HEK293 (cell line): ENCODE measurements around the gene POLR3B.
"Not testable (repeated sequence)": the region's sequence is repeated elsewhere in the genome, so short reads cannot be mapped to it uniquely, and the experiment has no call there.

Experiments used
- CTCF ChIA-PET: fragments of 350-600 bp; formaldehyde crosslinking; extraction: SDS; loops from one replicate; lab custom pipeline; 2021; ENCODE audit warnings: antibody characterized with exemption; lab: Yijun Ruan, JAX
- POLR2A ChIA-PET: fragments of 300-600 bp; formaldehyde crosslinking; extraction: SDS; loops from one replicate; lab custom pipeline; 2020; ENCODE audit warnings: antibody characterized with exemption, inconsistent platforms; lab: Yijun Ruan, JAX
- H3K27ac ChIP-seq: fragments of 200-500 bp; sonication (Bioruptor generic); 2 replicates; pipeline ENCODE4 v1.5.1; 2014; ENCODE audit warnings: low read depth, low read length, control low read depth, inconsistent platforms; ENCODE audit errors: extremely low read depth
- H3K36me3 ChIP-seq, 2 experiments: fragments of 200-500 bp in 1 of 2; sonication (Bioruptor generic) in 1 of 2; 1 replicate in 1 of 2; 2 replicates in 1 of 2; pipeline ENCODE4 v1.5.1; 2014 to 2017; ENCODE audit warnings: inconsistent platforms in 2 of 2, low read length in 2 of 2; ENCODE audit not compliant: control insufficient read depth in 2 of 2, insufficient read depth in 1 of 2
- H3K4me1 ChIP-seq: fragments of 200-500 bp; sonication (Bioruptor generic); 2 replicates; pipeline ENCODE4 v1.5.1; 2014; ENCODE audit warnings: mild to moderate bottlenecking, low read length, inconsistent platforms; ENCODE audit not compliant: control insufficient read depth, insufficient read depth
- H3K4me3 ChIP-seq: 2 replicates; pipeline ENCODE4 v1.5.1; 2011; ENCODE audit warnings: low read depth, mild to moderate bottlenecking, control low read depth, low read length, moderate library complexity
- H3K9me3 ChIP-seq: fragments of 200-500 bp; sonication (Bioruptor generic); 2 replicates; pipeline ENCODE4 v1.5.1; 2014; ENCODE audit warnings: low read depth, low read length, inconsistent platforms; ENCODE audit not compliant: control insufficient read depth, insufficient read depth
- FEZF1 ChIP-seq: fragments of 450-650 bp; formaldehyde crosslinking; IDR thresholded peaks from 2 replicates; pipeline ENCODE4 v1.5.1; 2016; ENCODE audit warnings: missing biosample characterization, missing genetic modification characterization
- INSM2 ChIP-seq: fragments of 450-650 bp; formaldehyde crosslinking; IDR thresholded peaks from 2 replicates; pipeline ENCODE4 v1.5.1; 2016; ENCODE audit warnings: missing biosample characterization, missing genetic modification characterization
- SCRT2 ChIP-seq: fragments of 450-650 bp; formaldehyde crosslinking; IDR thresholded peaks from 2 replicates; pipeline ENCODE4 v1.5.1; 2016; ENCODE audit warnings: missing biosample characterization, missing genetic modification characterization
- ZFP3 ChIP-seq: fragments of 450-650 bp; formaldehyde crosslinking; IDR thresholded peaks from 2 replicates; pipeline ENCODE4 v1.5.1; 2016; ENCODE audit warnings: low read depth, missing biosample characterization, missing genetic modification characterization
- ZNF133 ChIP-seq: fragments of 450-650 bp; formaldehyde crosslinking; IDR thresholded peaks from 2 replicates; pipeline ENCODE4 v1.5.1; 2016; ENCODE audit warnings: missing biosample characterization, missing genetic modification characterization
- ZNF146 ChIP-seq: fragments of 450-650 bp; formaldehyde crosslinking; IDR thresholded peaks from 2 replicates; pipeline ENCODE4 v1.5.1; 2016; ENCODE audit warnings: missing biosample characterization, missing genetic modification characterization
- ZNF202 ChIP-seq: fragments of 450-650 bp; formaldehyde crosslinking; IDR thresholded peaks from 2 replicates; pipeline ENCODE4 v1.5.1; 2016; ENCODE audit warnings: missing biosample characterization, missing genetic modification characterization, borderline replicate concordance
- ZNF239 ChIP-seq: fragments of 450-650 bp; formaldehyde crosslinking; IDR thresholded peaks from 2 replicates; pipeline ENCODE4 v1.5.1; 2016; ENCODE audit warnings: missing biosample characterization, missing genetic modification characterization
- ZNF280D ChIP-seq: fragments of 450-650 bp; formaldehyde crosslinking; IDR thresholded peaks from 2 replicates; pipeline ENCODE4 v1.5.1; 2016; ENCODE audit warnings: missing biosample characterization, missing genetic modification characterization
- ZNF580 ChIP-seq: fragments of 450-650 bp; formaldehyde crosslinking; IDR thresholded peaks from 2 replicates; pipeline ENCODE4 v1.5.1; 2016; ENCODE audit warnings: missing biosample characterization, missing genetic modification characterization
- ZNF658 ChIP-seq: fragments of 450-650 bp; formaldehyde crosslinking; IDR thresholded peaks from 2 replicates; pipeline ENCODE4; 2016; ENCODE audit warnings: missing biosample characterization, missing genetic modification characterization
- ZNF843 ChIP-seq: fragments of 450-650 bp; formaldehyde crosslinking; IDR thresholded peaks from 2 replicates; pipeline ENCODE4 v1.5.1; 2016; ENCODE audit warnings: missing biosample characterization, missing genetic modification characterization
- ZSCAN5A ChIP-seq: fragments of 450-650 bp; formaldehyde crosslinking; IDR thresholded peaks from 2 replicates; pipeline ENCODE4 v1.5.1; 2016; ENCODE audit warnings: missing biosample characterization, missing genetic modification characterization

The POLR3B gene

GRCh38 chr12:106461730-106462129 is 104.2 kb downstream of the POLR3B start:
- Histone ChIP-seq H3K4me3 (no peak overlapping the region), H3K4me1 (no peaks in the 10 kb centered on the region), H3K9me3 (no peaks in the 10 kb centered on the region), H3K27ac (no peak overlapping the region), H3K36me3 (peaks cover 5 to 30% of the 10 kb centered on the region in 2 experiments)
- CTCF ChIA-PET: interaction anchor here (0.5 kb wide), 1 partner anchor 20 kb away, joined by 3 read pairs; no protein-coding TSS in a partner anchor
- POLR2A ChIA-PET: no interaction called here
- TF ChIP-seq ZSCAN5A (tag by site-specific recombination) (no peak), ZNF133 (tag by site-specific recombination) (no peak), ZNF202 (tag by site-specific recombination) (no peak), INSM2 (tag by site-specific recombination) (no peak), ZNF658 (no peak), SCRT2 (tag by site-specific recombination) (no peak), ZNF239 (no peak), ZFP3 (tag by site-specific recombination) (no peak), ZNF843 (tag by site-specific recombination) (no peak), FEZF1 (tag by site-specific recombination) (no peak)

- H3K9me3 ChIP-seq, H3K4me3 ChIP-seq, POLR2A ChIA-PET, H3K27ac ChIP-seq, H3K36me3 ChIP-seq, CTCF ChIA-PET, H3K4me1 ChIP-seq: not testable (repeated sequence)
- TF ChIP-seq ZNF280D (tag by site-specific recombination) (0 out of 2 replicates have a peak, but pooled peaks have one; percentile 25), ZNF146 (tag by site-specific recombination) (peak; percentile 90), ZNF580 (0 out of 2 replicates have a peak, but pooled peaks have one; percentile 13)
Observed at GRCh38 chr12:106465605-106466004, 108.1 kb downstream of the POLR3B start.

GRCh38 chr12:106475662-106476061 is 118.1 kb downstream of the POLR3B start:
- H3K9me3 ChIP-seq, POLR2A ChIA-PET, H3K4me3 ChIP-seq, CTCF ChIA-PET, H3K27ac ChIP-seq, H3K36me3 ChIP-seq, H3K4me1 ChIP-seq: not testable (repeated sequence)
